HL-60/S4 treated with retinoic acid at 250 ng/mL for 4 days and 3 days (cell line): ENCODE measurements around the gene HLF.
"Not testable (repeated sequence)": the region's sequence is repeated elsewhere in the genome, so short reads cannot be mapped to it uniquely, and the experiment has no call there.

Experiments
- in situ Hi-C: fragments of 300-500 bp; cut with MboI; formaldehyde crosslinking; loops from 2 replicates; pipeline ENCODE4 v1.7.0; 2022; ENCODE audit warnings: low sequenced_read_pairs

The HLF gene

DNA sequence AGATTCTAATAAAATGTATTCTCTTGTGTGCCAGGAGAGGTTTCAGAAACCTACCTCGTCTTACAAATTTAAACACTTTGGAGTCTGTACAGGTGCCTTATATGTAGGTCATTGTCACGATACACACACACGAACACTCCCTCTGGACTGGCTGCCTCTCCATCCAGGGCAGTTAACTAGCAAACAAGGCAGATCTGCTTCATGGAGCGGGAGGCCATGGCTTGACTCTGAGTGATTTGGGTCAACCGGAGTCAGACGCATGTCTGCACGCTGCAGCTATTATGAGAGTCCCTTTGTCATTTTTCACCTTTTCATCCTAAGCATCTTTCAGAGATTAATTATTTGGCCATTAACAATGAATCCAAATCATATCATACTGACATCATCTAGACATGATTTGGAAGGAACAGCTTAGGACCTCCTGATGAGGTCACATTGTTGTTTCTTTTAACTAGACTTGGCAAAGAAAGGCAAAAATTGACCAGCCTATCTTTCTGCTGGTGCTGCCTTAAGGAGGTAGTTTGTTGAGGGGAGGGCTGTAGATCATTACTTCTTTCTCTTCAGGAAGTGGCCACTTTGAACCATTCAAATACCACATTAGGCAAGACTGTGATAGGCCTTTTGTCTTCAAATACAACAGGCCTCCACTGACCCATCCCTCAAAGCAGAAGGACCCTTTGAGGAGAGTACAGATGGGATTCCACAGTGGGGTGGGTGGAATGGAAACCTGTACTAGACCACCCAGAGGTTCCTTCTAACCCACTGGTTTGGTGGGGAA, 58.9 kb downstream of the HLF start:
- in situ Hi-C loops: no loop called here

- in situ Hi-C loops: no loop called here
Measured at GRCh38 chr17:55324296-55324978, 59.7 kb downstream of the HLF start.

DNA sequence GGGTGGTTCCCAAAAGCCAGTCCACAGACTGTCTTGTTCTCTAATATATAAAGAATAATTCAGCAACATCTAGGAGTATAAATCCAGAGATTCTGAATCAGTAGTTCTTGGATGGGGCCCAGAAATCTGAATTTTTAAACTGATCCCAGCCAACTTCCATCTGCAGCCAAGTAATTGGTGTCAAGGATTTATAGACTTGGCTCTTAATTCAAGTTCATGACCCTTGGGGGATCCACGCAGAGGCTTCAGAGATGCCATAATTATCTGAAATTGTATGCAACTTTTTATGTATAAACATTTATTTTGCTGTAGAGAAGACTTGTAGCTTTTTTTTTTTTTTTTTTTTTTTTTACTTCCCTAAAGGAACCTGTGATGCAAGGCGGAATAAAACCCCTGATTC, 60.6 kb downstream of the HLF start:
- in situ Hi-C loops: no loop called here

- in situ Hi-C loops: no loop called here
Measured at GRCh38 chr17:55326030-55326429, 61.3 kb downstream of the HLF start.

GRCh38 chr17:55327225-55328088, 62.7 kb downstream of the HLF start:
- in situ Hi-C loops: no loop called here

DNA sequence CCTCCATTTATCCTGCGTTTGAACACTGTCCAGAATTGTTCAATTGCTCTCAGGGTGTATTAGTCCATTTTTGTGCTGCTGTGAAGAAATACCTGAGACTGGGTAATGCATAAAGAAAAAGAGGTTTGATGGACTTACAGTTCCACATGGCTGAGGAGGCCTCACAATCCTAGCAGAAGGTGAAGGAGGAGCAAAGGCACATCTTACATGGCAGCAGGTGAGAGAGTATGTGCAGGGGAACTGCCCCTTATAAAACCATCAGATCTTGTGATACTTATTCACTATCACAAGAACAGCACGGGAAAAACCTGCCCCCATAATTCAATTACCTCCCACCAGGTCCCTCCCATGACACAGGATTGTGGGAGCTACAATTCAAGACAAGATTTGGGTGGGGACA, 63.8 kb downstream of the HLF start:
- in situ Hi-C loops: not testable (repeated sequence)

DNA sequence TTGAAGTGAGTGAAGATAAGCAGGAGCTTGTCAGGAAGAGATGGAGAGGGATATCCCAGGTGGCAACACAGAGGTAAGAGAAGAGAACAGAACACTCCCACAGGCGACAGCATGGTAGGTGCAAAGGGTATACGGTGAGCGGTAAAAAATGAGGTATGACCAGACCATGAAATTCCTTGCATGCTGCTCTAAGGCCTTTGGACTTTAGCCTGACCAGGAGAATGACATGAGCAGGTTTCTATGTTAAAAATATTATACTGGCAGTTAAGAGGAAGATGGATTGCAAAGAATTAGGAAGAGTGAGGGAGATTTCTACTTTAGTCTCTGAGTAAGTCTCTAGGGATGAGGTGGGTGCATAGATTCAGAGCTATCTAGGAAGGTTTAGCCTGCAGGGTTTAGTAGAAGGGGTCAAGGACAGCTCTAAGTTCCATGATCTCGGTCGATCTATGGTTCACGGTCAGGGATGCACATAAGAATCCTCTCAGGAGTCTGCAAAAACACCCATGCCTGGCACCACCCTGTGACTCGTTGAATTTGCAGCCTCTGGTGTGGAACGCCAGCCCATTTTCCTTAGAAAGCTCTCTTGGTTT, 65.7 kb downstream of the HLF start:
- in situ Hi-C loops: no loop called here

GRCh38 chr17:55332296-55333041, 67.7 kb downstream of the HLF start:
- in situ Hi-C loops: no loop called here

DNA sequence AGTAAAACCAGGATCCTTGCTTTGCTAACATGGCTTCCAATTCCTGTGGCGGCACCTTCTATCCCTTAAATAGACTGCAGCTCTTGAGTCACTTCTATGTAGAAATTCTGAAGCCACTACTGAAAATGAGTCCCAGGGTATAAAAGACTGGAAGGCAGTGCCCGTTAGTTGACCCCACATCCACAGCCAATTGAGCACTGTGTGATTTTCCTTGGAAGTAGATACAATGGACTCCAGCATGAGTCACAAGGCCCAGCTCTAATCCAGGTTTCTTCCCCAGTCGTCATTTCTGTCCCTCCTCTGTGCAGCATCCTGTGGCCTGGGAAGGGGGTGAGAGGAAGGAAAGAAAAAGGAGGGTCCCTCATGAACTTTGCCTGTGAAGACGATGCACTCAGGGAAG, 69.5 kb downstream of the HLF start:
- in situ Hi-C loops: no loop called here

DNA sequence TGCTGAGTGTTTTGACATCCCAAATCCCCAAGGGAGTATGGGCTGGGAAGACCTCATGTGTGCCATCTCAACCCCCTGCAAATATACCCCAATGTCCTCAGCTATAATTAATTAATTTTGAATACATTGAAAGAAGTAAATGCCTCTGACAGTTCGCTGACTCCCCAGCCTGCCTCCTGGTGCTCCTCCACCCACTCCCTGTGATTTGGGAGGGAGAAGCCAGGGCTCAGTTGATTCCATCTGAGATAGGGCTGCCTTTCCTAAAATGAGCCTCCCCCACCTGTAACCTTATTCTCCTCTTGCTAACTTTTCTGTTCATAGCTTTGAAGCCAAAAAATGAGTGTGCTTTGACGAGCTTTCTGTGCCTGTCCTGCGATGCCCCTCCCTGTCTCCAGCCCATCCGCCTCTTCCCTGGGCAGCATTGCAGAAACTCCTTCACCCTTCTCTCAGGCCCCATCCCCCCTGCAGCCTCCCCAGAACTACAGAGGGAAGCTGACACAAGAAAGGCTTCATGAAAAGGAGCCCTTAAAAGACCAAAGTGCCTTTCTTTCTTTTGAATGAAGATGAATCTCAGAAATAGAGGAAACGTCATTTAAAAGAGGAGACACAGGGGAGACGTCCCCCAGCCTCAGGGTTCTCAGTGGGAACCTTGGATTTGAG, 70.3 kb downstream of the HLF start:
- in situ Hi-C loops: no loop called here

GRCh38 chr17:55335625-55336024, 70.9 kb downstream of the HLF start:
- in situ Hi-C loops: no loop called here

DNA sequence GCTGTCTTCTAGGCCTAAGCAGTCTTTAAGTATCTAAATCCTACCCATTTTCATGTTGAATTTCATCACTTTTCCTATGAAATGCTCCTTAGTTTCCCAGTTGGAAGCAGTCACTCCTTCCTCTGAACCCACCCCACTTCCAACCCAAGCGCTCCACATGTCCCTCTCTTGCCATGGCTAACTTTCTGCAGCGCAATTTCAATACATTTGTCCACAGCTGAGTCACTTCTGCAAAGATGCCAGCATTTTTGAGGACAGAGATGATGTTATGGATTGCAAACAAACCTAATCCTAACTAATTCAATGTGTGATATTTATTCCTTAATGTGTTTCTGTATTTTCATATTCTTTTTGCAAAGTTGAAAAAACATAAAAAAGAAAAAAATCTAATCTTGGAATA, 71.7 kb downstream of the HLF start:
- in situ Hi-C loops: no loop called here

DNA sequence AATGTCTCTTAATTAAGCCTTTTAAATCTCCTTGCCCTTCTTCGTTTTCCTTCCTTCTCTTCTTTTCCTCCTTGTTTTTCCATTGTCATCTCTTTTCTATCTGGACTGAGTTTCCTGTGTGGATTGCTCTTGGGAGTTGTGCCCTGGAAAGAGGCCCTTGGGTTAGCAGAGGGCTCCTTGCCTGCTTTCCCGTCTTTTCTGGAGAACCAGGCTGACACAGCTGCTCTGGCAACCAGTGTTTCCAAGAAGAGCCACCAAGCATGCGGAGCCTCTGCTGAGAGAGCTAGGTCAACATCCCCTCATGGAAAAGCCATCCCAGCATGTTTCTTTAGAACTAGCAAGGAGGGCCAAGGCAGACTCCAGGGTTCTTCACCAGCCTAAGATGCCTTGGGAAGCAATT, 75.4 kb downstream of the HLF start:
- in situ Hi-C loops: no loop called here

- in situ Hi-C loops: no loop called here
Measured at GRCh38 chr17:55340686-55341085, 75.9 kb downstream of the HLF start.

DNA sequence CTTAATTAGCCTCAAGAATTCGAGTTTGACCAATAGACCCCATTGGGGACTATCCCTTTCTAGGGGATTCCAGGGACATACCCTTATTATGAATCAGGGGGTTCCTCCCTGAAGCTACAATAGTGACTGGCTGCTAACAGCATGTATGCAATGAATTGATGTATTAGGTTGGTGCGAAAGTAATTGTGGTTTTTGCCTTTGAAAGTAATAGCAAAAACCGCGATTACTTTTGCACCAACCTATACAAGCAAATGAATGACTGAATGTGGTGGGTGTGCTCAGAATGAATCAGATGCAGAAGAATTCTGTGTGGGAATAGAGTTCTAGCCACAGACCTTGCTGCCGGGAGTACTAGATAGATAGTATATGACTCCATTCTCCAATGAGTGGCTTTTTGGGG, 76.7 kb downstream of the HLF start:
- in situ Hi-C loops: no loop called here

DNA sequence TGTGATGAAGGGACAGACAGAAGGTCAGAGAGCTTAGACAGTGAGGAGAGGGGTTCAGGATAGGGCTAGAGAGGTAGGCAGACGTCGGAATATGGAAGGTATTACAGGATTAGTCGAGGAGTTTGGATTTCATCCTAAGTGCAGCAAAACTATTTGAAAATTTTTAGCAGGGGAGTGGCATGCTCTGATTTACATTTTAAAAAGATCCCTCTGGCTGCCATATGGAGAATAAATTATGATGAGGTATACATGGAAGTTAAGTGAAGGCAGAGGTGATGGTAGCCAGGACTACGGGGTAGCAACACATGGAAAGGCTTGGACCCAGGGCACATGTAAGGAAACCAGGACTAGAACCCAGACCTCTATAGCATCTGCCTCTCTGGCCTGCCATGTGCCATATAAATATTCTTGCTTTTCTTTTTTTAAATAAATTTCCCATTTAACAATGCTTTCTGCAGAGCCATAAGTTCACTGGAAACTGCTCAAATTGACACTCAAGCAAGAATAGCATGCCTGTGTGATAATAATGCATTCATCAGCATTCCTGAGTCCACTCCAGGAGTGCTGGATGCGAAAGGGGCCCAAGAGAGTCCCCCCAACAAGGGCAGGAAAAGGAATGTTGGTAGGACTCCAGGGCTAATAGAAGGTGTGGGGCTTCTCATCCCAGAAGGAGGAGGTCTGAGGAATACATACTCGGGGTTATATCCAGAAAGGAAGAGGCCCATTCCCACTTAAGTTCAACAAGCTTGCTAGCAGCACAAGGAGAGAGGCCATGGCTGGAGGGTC, 78.2 kb downstream of the HLF start:
- in situ Hi-C loops: no loop called here

DNA sequence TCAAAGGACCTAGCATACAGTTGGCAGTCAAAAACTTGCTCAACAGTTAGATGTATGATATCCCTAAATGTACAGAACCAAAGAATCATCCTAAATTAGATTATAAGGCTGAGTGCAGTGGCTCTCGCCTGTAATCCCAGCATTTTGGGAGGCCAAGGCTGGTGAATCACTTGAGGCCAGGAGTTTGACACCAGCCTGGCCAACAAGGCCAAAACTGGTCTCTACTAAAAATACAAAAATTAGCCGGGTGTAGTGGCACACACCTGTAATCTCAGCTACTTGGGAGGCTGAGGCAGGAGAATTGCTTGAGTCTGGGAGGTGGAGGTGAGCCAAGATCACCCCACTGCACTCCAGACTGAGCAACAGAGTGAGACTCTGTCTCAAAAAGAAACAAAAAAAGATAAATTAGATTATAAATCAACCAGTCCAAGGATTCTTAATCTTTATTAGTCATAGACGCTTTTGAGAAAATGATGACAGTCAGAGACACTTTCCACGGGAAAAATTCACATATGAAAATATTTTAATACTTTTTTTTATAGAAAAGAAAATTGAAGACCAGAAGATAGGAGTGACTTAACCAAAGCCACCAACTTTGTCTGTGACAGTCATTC, 79.2 kb downstream of the HLF start:
- in situ Hi-C loops: no loop called here

GRCh38 chr17:55344514-55344997, 79.8 kb downstream of the HLF start:
- in situ Hi-C loops: no loop called here

DNA sequence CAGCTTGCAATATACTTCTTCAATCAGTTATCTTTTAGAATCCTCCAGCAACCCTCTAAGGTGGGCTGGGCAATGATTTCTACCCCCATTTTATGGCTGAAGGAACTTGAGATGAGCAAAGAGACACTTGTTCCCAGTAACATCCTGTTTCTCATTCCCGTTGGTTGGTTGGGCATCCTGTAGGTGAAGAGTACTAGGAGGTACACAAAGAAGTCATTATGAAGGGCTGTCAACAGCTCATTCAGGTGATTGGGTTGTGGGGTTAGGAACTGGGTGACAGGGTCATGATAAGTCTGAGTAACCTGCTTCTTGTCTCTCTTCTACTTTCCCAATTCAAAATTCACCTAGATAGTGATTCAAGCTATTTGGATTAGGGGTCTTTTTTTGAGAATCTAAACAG, 80.4 kb downstream of the HLF start:
- in situ Hi-C loops: no loop called here
